ENCODE results near the gene POFUT1.
A peak's percentile ranks its signal among the peaks of the same experiment; 100 is the strongest.

The POFUT1 gene

DNA sequence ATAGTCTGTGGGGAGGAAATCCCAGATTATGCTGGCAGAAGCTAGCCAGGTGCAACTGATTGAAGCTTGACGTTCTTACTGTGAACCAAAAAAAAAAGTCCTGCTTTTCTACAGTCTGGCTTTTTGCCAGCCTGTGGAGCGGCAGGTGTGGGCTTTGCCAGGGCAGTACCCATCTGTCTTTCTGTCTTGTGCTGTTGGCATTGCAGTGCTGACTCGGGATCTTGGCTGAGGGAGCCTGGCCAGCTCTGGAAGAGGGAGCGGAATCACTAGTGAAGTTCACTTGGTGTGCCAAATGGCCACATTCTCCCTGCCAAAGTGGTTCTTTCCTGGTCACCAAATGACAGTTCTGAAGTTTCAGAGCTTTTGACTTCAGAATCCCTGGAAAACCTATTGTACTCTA lies 74.8 kb downstream of the POFUT1 start:
- no peak for DNase-seq

DNA sequence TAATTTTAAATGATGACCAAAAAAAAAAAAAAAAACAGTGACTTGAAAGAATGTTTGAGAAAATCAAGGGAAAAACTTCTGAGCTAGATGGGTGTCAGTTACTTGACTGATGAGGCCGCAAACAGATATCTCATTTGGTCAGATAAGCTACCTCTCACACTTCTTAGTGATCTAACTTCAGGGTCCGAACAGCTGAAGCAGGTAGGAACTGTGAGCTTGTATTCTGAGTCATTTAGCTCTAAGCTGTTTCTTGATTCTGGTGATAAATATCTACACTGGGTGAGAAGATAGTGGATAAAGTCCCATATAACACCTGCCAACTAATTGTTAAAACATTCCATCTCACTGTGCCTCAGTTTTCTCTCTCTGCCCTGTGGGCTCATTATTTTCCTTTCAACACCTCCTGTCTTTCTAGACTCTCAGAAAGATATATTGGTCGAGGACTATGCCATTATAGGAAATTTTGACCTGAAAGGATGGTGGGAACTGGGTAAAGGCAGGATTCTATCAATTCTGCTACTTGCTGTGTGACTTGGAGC lies 77.5 kb downstream of the POFUT1 start:
- DNase-seq = no peak

DNA sequence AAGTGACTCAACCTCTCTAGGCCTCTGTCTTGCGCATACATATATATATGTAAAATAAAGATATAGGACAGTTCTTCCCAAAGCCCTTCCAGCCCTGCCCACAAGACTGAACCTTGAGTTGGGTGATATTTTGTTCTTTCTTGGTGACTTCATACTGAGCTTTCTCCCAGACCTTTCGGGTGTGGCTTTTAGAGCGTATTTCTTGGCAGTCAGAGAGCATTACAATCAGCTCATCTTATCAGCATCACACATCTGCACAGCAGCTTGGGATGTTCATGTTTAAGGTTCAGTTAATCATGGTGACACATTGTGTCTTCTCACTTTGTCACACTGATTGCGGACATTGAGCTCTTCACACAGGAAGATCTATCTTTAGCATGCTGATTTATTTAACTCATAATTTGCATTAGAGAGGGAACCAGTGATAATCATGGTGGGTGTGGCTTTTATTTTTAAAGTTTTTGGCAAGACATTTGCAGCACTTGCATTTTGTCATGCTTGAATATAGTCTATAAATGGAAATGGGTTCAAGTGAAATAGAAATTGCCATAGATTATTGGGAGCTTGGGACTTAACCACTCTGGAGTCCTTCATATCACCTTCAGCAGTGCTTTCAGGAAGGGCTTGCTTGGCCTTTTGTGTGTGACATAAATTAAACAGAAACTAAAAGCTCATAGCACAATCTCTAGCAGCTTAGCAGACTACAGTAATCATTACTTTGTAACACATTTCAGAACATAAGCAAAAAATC lies 78.1 kb downstream of the POFUT1 start:
- DNase-seq = peak; percentile 96

DNA sequence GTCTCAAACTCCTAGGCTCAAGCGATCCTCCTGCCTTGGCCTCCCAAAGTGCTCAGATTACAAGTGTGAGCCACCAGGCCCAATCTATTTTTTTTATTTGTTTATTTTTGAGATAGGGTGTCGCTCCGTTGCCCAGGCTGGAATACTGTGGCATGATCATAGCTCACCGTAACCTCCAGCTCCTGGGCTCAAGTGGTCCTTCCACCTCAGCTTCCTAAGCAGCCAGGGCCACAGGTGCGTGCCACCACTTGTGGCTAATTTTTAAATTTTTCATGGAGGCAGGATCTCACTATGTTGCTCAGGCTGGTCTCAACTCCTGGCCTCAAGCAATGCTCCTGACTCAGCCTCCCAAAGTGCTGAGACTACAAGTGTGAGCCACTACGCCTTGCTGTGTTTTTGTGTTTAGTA lies 79.6 kb downstream of the POFUT1 start:
- DNase-seq = no peak

Measured in hematopoietic multipotent progenitor cell treated with erythropoietin and hydrocortisone succinate and interleukin-3 and kit ligand, for 6 days (in vitro differentiated cells).